Measurements from ENCODE around the gene MEN1.

Gene MEN1

DNA sequence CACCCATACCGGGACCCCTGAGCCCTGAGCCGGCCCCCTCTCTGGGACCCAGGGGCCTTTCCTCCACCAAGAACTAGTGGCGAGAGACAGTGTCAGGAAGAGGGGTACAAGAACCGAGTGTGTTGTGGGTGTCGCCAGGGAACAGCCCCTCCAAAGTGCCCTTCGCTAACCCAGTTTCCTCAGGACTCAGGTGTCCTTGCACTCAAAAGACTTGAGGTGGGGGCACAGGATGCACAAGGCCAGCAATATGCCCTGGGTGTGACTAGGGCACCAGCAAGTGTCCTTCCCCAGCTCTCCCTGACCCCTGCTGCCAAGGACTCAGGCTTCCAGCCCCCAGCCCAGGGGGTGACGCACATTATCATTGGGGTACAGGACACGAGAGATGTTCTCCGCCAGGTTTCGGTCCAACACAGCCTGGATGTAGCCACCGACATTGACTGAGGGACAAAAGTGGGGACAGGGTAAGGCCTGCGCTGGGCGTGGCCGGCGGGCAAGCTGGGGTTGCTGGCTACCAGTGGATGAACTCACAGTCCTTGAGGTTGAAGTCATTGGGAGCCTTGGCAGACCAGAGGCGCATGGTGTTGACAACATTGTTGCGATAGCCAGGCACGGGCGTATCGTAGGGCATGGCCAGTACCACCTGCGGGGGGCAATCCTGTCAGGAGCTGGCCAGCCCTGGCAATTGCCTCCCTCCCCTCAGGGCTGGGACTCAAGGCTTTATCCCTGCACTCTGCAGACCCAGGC is 55.3 kb downstream of the MEN1 start:
- H4K20me1 ChIP-seq (ENCODE audit: insufficient read depth, low read length), result no peaks in the 10 kb centered on the region
- no peak overlapping the region for H3K4me2 ChIP-seq (ENCODE audit: low read length)
- TF ChIP-seq EZH2 (IDR thresholded peaks at IDR 0.05; ENCODE audit: borderline replicate concordance, low read length), result no peak
- TF ChIP-seq, protein P1, sequence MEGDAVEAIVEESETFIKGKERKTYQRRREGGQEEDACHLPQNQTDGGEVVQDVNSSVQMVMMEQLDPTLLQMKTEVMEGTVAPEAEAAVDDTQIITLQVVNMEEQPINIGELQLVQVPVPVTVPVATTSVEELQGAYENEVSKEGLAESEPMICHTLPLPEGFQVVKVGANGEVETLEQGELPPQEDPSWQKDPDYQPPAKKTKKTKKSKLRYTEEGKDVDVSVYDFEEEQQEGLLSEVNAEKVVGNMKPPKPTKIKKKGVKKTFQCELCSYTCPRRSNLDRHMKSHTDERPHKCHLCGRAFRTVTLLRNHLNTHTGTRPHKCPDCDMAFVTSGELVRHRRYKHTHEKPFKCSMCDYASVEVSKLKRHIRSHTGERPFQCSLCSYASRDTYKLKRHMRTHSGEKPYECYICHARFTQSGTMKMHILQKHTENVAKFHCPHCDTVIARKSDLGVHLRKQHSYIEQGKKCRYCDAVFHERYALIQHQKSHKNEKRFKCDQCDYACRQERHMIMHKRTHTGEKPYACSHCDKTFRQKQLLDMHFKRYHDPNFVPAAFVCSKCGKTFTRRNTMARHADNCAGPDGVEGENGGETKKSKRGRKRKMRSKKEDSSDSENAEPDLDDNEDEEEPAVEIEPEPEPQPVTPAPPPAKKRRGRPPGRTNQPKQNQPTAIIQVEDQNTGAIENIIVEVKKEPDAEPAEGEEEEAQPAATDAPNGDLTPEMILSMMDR (IDR thresholded peaks at IDR 0.05; ENCODE audit: low read length), result no peak
- no peaks in the 10 kb centered on the region for H3K4me1 ChIP-seq (ENCODE audit: insufficient read depth, low read length, severe bottlenecking)
- H3K4me3 ChIP-seq (ENCODE audit: low read depth, low read length, poor library complexity, severe bottlenecking), result no peak overlapping the region
- no peak overlapping the region for H3K9ac ChIP-seq (ENCODE audit: low read length)
- H3K27me3 ChIP-seq (ENCODE audit: insufficient read depth, low read length), result no peaks in the 10 kb centered on the region; the same call in 1 of the 2 replicates
- no peaks in the 10 kb centered on the region for H3F3A ChIP-seq (ENCODE audit: insufficient read depth, low read length)
- no peaks in the 10 kb centered on the region for H3K9me3 ChIP-seq (ENCODE audit: low read length)
- H3K9me2 ChIP-seq (ENCODE audit: low read depth, low read length), result no peaks in the 10 kb centered on the region
- no peaks in the 10 kb centered on the region for H3K36me3 ChIP-seq (ENCODE audit: insufficient read depth, low read length)
- H2AFZ ChIP-seq (ENCODE audit: low read length), result no peak overlapping the region
- no peak overlapping the region for H3K27ac ChIP-seq (ENCODE audit: low read depth, low read length, poor library complexity, severe bottlenecking)
- no peaks in the 10 kb centered on the region for H3K79me2 ChIP-seq (ENCODE audit: insufficient read depth, low read length)

DNA sequence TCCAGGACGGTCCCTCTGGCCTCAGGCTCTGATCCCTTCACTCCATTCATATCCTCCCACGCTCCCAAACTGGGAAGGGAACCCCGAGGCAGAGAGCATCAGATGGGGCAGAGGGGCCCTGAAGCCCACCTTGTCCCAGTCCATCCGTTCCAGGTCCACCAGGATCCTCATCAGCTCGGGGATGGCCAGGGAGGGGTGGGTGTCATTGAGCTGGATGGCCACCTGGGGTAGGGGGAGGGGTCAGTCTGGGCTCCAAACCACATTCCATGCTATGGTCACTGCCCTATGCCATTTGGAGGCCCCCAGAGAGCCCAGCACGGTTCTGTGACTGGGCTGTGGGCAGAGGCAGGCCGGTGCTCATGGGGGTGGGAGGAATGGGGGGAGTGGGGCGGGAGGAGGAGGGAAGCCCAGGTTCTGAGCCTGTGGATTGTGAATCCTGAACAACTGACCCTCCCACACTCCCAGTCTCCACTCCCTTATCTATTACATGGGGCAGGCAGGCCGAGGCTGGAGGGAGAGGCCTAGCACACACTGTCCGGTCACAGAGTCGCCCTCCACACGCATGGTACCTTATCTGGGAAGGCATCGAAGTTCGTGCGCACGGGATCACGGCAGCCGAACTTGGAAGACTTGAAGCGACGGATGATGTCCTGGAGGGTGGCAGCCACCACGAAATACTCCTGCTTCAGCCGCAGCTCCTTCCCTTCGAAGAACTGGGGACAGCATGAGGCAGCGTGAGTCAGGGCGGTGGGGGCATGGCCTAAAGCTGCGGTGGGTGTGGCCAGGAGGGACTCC is 56.0 kb downstream of the MEN1 start:
- Histone ChIP-seq H3K27ac (ENCODE audit: low read depth, low read length, poor library complexity, severe bottlenecking) (no peak overlapping the region), H3K79me2 (ENCODE audit: insufficient read depth, low read length) (no peaks in the 10 kb centered on the region), H3K9ac (ENCODE audit: low read length) (no peak overlapping the region), H3K9me3 (ENCODE audit: low read length) (no peaks in the 10 kb centered on the region), H3F3A (ENCODE audit: insufficient read depth, low read length) (no peaks in the 10 kb centered on the region), H3K36me3 (ENCODE audit: insufficient read depth, low read length) (no peaks in the 10 kb centered on the region), H3K4me2 (ENCODE audit: low read length) (no peak overlapping the region), H3K4me1 (ENCODE audit: insufficient read depth, low read length, severe bottlenecking) (no peaks in the 10 kb centered on the region), H4K20me1 (ENCODE audit: insufficient read depth, low read length) (no peaks in the 10 kb centered on the region), H2AFZ (ENCODE audit: low read length) (no peak overlapping the region), H3K9me2 (ENCODE audit: low read depth, low read length) (no peaks in the 10 kb centered on the region), H3K27me3 (ENCODE audit: insufficient read depth, low read length) (no peaks in the 10 kb centered on the region; the same call in 1 of the 2 replicates), H3K4me3 (ENCODE audit: low read depth, low read length, poor library complexity, severe bottlenecking) (no peak overlapping the region)
- no peak for TF ChIP-seq EZH2 (IDR thresholded peaks at IDR 0.05; ENCODE audit: borderline replicate concordance, low read length)

All from OCI-LY1 (cell line).